Parathyroid adenoma (tissue), 2 donors: ENCODE data around the gene RBMS1.

Experiments used
- H2AFZ ChIP-seq: fragments of 300-600 bp; sonication (generic); one replicate; pipeline ENCODE4 v1.7.0; 2017; ENCODE audit warnings: antibody characterized with exemption, mild to moderate bottlenecking
- H3K27ac ChIP-seq: fragments of 300-600 bp; sonication (generic); one replicate; pipeline ENCODE4 v1.7.0; 2017
- H3K27me3 ChIP-seq: fragments of 300-600 bp; sonication (generic); one replicate; pipeline ENCODE4 v1.7.0; 2017; ENCODE audit warnings: low read length; ENCODE audit not compliant: control insufficient read depth, insufficient read depth
- H3K36me3 ChIP-seq: fragments of 300-600 bp; sonication (generic); one replicate; pipeline ENCODE4 v1.7.0; 2017; ENCODE audit warnings: low read length; ENCODE audit not compliant: control insufficient read depth, insufficient read depth
- H3K4me1 ChIP-seq: fragments of 300-600 bp; sonication (generic); one replicate; pipeline ENCODE4 v1.7.0; 2017; ENCODE audit warnings: control low read depth
- H3K4me2 ChIP-seq: fragments of 300-600 bp; sonication (generic); one replicate; pipeline ENCODE4 v1.7.0; 2017; ENCODE audit warnings: low read length
- H3K4me3 ChIP-seq: fragments of 300-600 bp; sonication (generic); one replicate; pipeline ENCODE4 v1.7.0; 2017; ENCODE audit warnings: low read depth, low read length
- H3K79me2 ChIP-seq: fragments of 300-600 bp; sonication (generic); one replicate; pipeline ENCODE4 v1.7.0; 2017; ENCODE audit warnings: control low read depth
- H3K9ac ChIP-seq: fragments of 300-600 bp; sonication (generic); one replicate; pipeline ENCODE4 v1.7.0; 2017; ENCODE audit warnings: mild to moderate bottlenecking
- H3K9me3 ChIP-seq: fragments of 300-600 bp; sonication (generic); one replicate; pipeline ENCODE4 v1.7.0; 2017; ENCODE audit warnings: low read length; ENCODE audit not compliant: control insufficient read depth
- CTCF ChIP-seq: fragments of 300-600 bp; sonication (generic); IDR thresholded peaks from one replicate; pipeline ENCODE4 v1.7.0; 2017; ENCODE audit warnings: antibody characterized with exemption, mild to moderate bottlenecking
- donor health status: primary hyperparathyroidism.

Gene RBMS1

DNA sequence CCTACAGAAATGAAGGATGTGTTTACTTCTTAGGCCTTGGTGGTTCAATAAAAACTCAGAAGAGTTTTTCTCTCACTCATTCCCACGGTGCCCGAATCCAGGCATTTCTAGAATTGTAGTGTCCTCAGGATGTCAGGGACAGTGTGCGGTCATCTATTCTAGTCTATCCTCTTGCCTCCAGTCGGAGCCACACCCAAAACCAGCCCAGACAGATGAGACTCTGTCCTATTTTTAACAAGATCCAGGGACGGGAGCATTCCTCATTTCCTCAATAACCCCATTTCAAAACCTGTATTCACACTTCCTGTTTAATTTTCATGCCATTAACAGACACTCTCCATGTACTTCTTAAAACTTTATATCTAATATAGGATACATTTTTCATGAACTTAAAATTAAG is 11.6 kb upstream of the RBMS1 start:
- Histone ChIP-seq H2AFZ (no peak overlapping the region), H3K36me3 (no peaks in the 10 kb centered on the region), H3K4me2 (no peak overlapping the region), H3K4me3 (no peak overlapping the region), H3K79me2 (no peaks in the 10 kb centered on the region), H3K27ac (no peak overlapping the region), H3K27me3 (no peaks in the 10 kb centered on the region), H3K4me1 (peaks cover 11% of the 10 kb centered on the region), H3K9me3 (no peaks in the 10 kb centered on the region), H3K9ac (no peak overlapping the region)
- no peak for TF ChIP-seq CTCF

DNA sequence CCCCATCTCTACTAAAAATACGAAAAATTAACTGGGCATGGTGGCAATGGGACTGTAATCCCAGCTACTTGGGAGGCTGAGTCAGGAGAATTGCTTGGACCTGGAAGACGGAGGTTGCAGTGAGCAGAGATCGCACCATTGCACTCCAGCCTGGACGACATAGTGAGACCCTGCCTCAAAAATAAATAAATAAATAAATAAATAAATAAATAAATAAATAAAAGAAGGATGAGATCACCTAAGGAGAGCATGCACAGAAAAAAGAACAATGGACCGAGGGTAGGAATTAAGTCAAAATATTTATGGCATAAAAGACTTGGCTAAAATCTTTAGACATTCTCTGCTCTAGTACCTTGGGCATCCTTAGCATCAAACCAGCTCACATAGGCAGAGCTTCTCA is 8.9 kb upstream of the RBMS1 start:
- no peak overlapping the region for H3K4me2 ChIP-seq
- no peaks in the 10 kb centered on the region for H3K9me3 ChIP-seq
- H3K27ac ChIP-seq: no peak overlapping the region
- H3K4me3 ChIP-seq: no peak overlapping the region
- H3K4me1 ChIP-seq: peaks cover 14% of the 10 kb centered on the region
- no peak overlapping the region for H3K9ac ChIP-seq
- no peaks in the 10 kb centered on the region for H3K79me2 ChIP-seq
- H2AFZ ChIP-seq: no peak overlapping the region
- no peaks in the 10 kb centered on the region for H3K27me3 ChIP-seq
- no peaks in the 10 kb centered on the region for H3K36me3 ChIP-seq
- TF ChIP-seq CTCF: no peak

DNA sequence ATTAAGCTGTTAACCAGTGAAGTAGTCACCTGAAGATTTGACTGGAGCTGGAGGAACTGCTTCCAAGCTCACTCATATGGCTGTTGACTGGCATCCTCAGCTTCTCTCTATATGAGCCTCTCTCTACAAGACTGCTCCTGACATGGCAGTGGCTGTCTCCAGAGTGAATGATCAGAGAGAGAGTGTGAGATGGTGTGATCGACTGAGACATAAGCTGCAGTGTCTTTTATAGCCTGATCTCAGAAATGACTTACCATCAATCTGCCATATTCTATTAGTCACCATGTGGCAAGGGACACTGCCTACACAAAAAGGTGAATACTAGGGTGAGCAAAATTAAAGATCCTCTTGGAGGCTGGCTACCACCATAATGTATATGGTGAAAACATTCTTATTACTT is 7.8 kb upstream of the RBMS1 start:
- Histone ChIP-seq H3K4me2 (no peak overlapping the region), H3K27me3 (no peaks in the 10 kb centered on the region), H2AFZ (no peak overlapping the region), H3K9me3 (no peaks in the 10 kb centered on the region), H3K79me2 (no peaks in the 10 kb centered on the region), H3K4me3 (no peak overlapping the region), H3K27ac (no peak overlapping the region), H3K9ac (no peak overlapping the region), H3K36me3 (no peaks in the 10 kb centered on the region), H3K4me1 (peaks cover 10% of the 10 kb centered on the region)
- TF ChIP-seq CTCF: no peak

GRCh38 chr2:160499865-160500264 is 6.3 kb upstream of the RBMS1 start:
- Histone ChIP-seq H3K4me2 (no peak overlapping the region), H3K4me1 (peaks cover 8% of the 10 kb centered on the region), H3K36me3 (no peaks in the 10 kb centered on the region), H3K27me3 (no peaks in the 10 kb centered on the region), H3K4me3 (no peak overlapping the region), H3K9ac (no peak overlapping the region), H3K27ac (no peak overlapping the region), H3K79me2 (no peaks in the 10 kb centered on the region), H2AFZ (no peak overlapping the region), H3K9me3 (no peaks in the 10 kb centered on the region)
- no peak for TF ChIP-seq CTCF

DNA sequence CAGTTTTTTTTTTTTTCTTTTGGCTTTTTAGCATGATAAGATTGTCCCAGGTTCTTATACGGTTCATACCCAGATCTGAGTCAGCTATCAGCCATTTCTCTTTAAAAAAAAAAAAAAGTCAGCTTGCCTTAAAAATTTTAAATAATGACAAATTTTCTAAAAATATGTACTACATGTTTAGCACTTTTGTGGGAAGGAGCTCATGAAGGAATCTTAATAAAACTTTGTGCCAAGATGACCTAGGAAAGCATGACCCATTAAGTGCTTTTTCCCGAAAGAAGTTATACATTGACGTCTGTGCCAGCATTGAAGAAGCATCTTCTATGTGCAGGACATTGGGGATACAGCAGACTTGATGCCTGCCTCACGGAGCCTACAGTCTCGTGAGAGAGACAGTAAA is 4.5 kb upstream of the RBMS1 start:
- H3K4me3 ChIP-seq: no peak overlapping the region
- H2AFZ ChIP-seq: no peak overlapping the region
- H3K4me2 ChIP-seq: no peak overlapping the region
- no peaks in the 10 kb centered on the region for H3K9me3 ChIP-seq
- no peak for TF ChIP-seq CTCF
- H3K79me2 ChIP-seq: no peaks in the 10 kb centered on the region
- H3K9ac ChIP-seq: no peak overlapping the region
- H3K36me3 ChIP-seq: no peaks in the 10 kb centered on the region
- H3K27me3 ChIP-seq: no peaks in the 10 kb centered on the region
- no peak overlapping the region for H3K27ac ChIP-seq
- H3K4me1 ChIP-seq: peaks cover 8% of the 10 kb centered on the region
